IPS DF 19.7 (cell line): ENCODE data around the gene ATF2.

ENCODE experiments used
- DNase-seq: peaks from one replicate; pipeline ENCODE4 v3.0.0-alpha.2; 2013; ENCODE audit warnings: low read depth, low spot score

Gene ATF2

DNA sequence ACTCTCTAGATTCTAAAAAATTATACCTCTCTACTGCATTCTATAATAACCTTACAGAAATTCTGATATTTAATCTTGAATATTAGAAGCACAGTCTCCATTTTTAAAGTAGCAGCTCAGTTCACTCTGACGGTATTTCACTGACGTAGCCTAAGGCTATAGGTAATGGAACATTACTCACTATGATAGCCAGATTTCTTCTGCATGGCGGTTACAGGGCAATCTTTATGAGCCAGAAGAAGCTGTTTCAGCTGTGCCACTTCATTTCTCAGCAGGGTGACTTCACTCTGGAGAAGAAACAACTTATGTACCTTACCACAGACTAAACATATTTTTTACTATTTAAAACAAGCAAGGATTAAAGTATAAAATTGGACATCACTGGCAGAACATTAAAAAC lies 87.5 kb downstream of the ATF2 start:
- no peak for DNase-seq

DNA sequence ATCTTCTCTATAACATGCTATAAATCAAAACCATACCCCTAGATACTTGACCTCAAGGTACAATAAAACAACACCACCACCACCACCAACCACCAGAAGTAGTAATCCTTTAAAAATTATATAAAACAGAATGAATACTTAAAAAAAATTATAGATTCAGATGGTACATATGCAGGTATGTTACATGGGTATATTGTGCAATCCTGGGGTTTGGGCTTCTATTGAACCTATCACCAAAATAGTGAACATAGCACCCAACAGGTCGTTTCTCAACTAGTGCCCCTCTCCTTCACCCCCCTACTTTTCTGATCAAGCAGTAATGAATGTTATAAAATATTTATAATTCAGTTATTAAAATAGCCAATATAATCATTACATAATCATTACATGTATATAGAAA lies 91.7 kb downstream of the ATF2 start:
- DNase-seq: no peak

GRCh38 chr2:175074478-175074877 lies 93.5 kb downstream of the ATF2 start:
- DNase-seq: no peak

DNA sequence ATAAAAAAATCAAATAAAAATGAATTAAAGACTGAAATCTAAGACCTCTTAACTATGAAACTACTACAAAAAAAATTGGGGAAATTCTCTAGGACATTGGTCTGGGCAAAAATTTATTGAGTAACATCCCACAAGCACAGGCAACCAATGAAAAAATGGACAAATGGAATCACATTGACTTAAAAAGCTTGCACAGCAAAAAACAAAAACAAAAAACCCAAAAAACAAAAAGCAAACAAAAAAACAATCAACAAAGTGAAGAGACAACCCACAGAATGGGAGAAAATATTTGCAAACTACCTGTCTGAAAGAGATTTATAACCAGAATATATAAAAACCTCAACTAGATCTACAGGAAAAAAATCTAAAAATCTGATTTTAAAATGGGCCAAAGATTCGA lies 99.5 kb downstream of the ATF2 start:
- DNase-seq: no peak

GRCh38 chr2:175066411-175066810 lies 101.6 kb downstream of the ATF2 start:
- DNase-seq: no peak

- DNase-seq: no peak
Measured at GRCh38 chr2:175064797-175065196, 103.2 kb downstream of the ATF2 start.

- no peak for DNase-seq
Measured at GRCh38 chr2:175063741-175064140, 104.3 kb downstream of the ATF2 start.

- DNase-seq: no peak
Measured at GRCh38 chr2:175062787-175063585, 105.0 kb downstream of the ATF2 start.

GRCh38 chr2:175057078-175057685 lies 110.8 kb downstream of the ATF2 start:
- DNase-seq: peak; percentile 60

GRCh38 chr2:175055993-175056392 lies 112.0 kb downstream of the ATF2 start:
- DNase-seq: no peak

DNA sequence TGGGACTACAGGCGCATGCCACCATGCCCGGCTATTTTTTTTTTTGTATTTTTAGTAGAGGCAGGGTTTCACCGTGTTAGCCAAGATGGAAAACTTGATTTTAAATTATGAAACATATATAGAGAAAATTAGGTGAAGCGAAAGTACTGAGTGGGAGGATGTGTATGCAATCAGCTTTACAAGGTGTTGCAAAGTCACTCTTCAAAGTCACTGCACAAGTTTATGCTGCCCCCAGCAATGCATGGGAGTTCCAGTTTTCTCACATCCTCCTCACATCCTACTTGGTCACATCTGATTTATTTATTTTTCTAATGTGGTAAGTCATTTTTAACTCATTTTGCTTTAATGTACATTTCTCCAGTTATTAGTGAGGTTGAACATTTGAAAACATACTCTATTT lies 113.7 kb downstream of the ATF2 start:
- DNase-seq: no peak

- no peak for DNase-seq
Measured at GRCh38 chr2:175049661-175050060, 118.3 kb downstream of the ATF2 start.

GRCh38 chr2:175048275-175048674 lies 119.7 kb downstream of the ATF2 start:
- no peak for DNase-seq

DNA sequence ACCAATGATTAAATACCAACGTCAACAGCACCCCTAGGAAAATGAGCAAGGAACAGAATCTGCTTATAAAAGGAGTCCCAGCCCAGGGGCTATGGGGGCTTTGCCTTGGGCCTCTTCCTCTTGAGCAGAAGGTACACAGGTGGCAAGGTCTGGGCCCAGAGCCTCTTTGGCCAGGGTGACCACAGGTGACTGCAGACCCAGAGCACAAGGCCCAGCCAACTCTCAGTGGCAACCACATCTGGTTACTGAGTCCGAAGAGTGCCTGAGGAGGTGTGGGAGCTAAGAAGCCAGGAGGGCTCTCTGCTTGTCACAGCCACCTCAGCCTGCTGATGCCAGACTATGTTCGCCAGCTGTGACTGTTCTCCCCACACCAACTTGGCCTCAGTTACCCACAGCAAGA lies 128.5 kb downstream of the ATF2 start:
- DNase-seq: no peak

GRCh38 chr2:175039031-175039430 lies 129.0 kb downstream of the ATF2 start:
- DNase-seq: no peak

DNA sequence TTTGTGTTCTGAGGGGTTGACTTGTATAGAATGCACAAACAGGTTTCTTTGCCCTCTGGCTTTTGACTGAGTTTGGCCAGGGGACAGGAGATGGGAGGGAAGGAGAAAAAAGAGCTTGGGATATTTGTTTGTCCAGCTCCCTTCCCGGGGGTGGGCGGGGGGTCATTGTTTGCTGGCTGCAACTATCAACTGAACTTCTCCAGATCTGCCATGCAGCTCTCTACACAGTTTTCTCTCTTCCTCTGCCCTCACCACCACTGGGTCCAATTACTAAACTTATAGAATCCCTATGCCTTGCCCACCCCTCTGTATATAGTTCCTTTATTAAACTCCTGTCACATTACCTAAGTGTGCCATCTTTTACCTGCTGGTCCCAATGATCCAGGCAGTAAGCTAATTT lies 130.1 kb downstream of the ATF2 start:
- DNase-seq: no peak

- no peak for DNase-seq
Measured at GRCh38 chr2:175036582-175037018, 131.4 kb downstream of the ATF2 start.

DNA sequence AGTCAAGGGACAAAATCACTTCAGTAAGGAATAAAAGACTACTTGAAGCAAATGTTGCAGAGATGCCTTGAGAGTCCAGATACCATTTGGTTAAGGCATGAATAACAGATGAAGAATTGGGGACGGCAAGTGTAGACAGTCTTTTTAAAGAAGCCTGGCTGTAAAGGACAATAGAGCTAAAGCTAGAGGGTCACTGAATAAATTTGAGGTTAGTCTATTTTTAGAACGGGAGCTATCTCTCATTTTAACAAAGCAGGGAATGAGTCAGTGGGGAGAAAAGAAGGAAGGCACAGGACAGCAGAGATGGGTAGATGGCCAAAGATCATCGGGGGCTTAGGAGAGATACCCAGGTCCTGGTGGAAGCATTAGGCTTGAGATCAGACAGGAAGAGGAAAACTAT lies 132.2 kb downstream of the ATF2 start:
- no peak for DNase-seq

- no peak for DNase-seq
Measured at GRCh38 chr2:175034716-175035115, 133.3 kb downstream of the ATF2 start.

- peak; percentile 35 for DNase-seq
Measured at GRCh38 chr2:175030380-175031271, 137.4 kb downstream of the ATF2 start.

DNA sequence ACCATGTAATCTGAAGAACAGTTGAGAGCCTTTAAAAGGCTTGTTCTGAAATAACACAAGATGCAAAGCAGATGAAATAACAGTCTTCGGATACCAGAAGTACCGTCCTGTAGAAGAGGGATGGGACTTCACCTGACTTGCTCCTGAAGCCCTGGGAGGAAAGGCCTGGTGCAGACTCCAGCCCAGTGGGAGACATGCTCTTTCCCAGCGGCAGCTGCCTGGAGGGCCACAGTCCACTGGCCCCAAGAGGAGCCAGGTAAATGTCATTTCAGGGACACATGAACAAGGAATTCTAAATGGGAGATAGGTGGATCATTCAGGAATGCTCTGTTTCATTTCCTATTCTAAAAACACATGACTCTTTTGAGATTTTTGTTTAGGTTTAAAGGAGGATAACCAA lies 140.2 kb downstream of the ATF2 start:
- no peak for DNase-seq

- no peak for DNase-seq
Measured at GRCh38 chr2:175026385-175026784, 141.6 kb downstream of the ATF2 start.
